ENCODE results near the gene NKG7. TPM values are rescaled to one million over a fixed set of nuclear protein-coding genes. Genes with fewer than 3 reads are reported as not detected.

NKG7 gene
- total RNA-seq, 1 experiment from 2014 or later = not detected

Other genes with a start within 250 kb of the NKG7 start
- not detected in 2 replicates for gene SIGLEC9, start 247.7 kb downstream of the NKG7 start, total RNA-seq (2014; rRNA removed; shearing (Covaris generic))
- not detected in 2 replicates for gene SIGLEC7, start 230.4 kb downstream of the NKG7 start, total RNA-seq (2014; rRNA removed; shearing (Covaris generic))
- 0.22 TPM in 1 of 2 replicates, not detected in the other for gene CD33, start 147.6 kb downstream of the NKG7 start, total RNA-seq (2014; rRNA removed; shearing (Covaris generic))
- not detected in 2 replicates for gene SIGLECL1, start 121.6 kb downstream of the NKG7 start, total RNA-seq (2014; rRNA removed; shearing (Covaris generic))
- gene IGLON5, start 61.0 kb downstream of the NKG7 start, total RNA-seq (2014; rRNA removed; shearing (Covaris generic)) = 0.66 TPM in 1 of 2 replicates, not detected in the other
- gene VSIG10L, start 30.5 kb downstream of the NKG7 start, total RNA-seq (2014; rRNA removed; shearing (Covaris generic)) = 1.2 and 1.6 TPM in 2 replicates
- 77.3 and 88.4 TPM in 2 replicates for gene ETFB, start 6.3 kb downstream of the NKG7 start, total RNA-seq (2014; rRNA removed; shearing (Covaris generic))
- 0.27 and 1.2 TPM in 2 replicates for gene CLDND2, start 3.7 kb downstream of the NKG7 start, total RNA-seq (2014; rRNA removed; shearing (Covaris generic))
- not detected in 2 replicates for gene LIM2, start 15.3 kb upstream of the NKG7 start, total RNA-seq (2014; rRNA removed; shearing (Covaris generic))
- gene C19orf84, start 17.9 kb upstream of the NKG7 start, total RNA-seq (2014; rRNA removed; shearing (Covaris generic)) = not detected in 2 replicates
- gene SIGLEC10, start 45.0 kb upstream of the NKG7 start, total RNA-seq (2014; rRNA removed; shearing (Covaris generic)) = not detected in 2 replicates
- gene SIGLEC8, start 85.8 kb upstream of the NKG7 start, total RNA-seq (2014; rRNA removed; shearing (Covaris generic)) = not detected in 2 replicates
- not detected in 2 replicates for gene CEACAM18, start 105.9 kb upstream of the NKG7 start, total RNA-seq (2014; rRNA removed; shearing (Covaris generic))
- gene SIGLEC12, start 129.1 kb upstream of the NKG7 start, total RNA-seq (2014; rRNA removed; shearing (Covaris generic)) = not detected in 2 replicates
- not detected in 2 replicates for gene SIGLEC6, start 159.0 kb upstream of the NKG7 start, total RNA-seq (2014; rRNA removed; shearing (Covaris generic))
- gene ZNF175, start 198.6 kb upstream of the NKG7 start, total RNA-seq (2014; rRNA removed; shearing (Covaris generic)) = 2.9 and 3.4 TPM in 2 replicates

All from NCI-H460 (cell line).